GM13977 (cell line): ENCODE measurements around the gene SLC4A8.
A peak's percentile ranks its signal among the peaks of the same experiment; 100 is the strongest.

Source experiments
- DNase-seq: peaks from one replicate; pipeline ENCODE4 v3.0.0; 2012; ENCODE audit warnings: low spot score
- in situ Hi-C: fragments of 300-500 bp; cut with MboI; formaldehyde crosslinking; loops from one replicate; pipeline ENCODE4 v1.12.0; 2022; ENCODE audit warnings: low sequenced_read_pairs, low pct_unique_long_range_greater_than_20kb, mixed read lengths, inconsistent platforms; ENCODE audit not compliant: unreplicated experiment
- TF ChIP-seq, protein P1 (sequence below): IDR thresholded peaks from 2 replicates; pipeline ENCODE4 v1.5.1; 2012; ENCODE audit warnings: mild to moderate bottlenecking, control low read depth; ENCODE audit not compliant: insufficient read depth; ENCODE audit errors: extremely low read depth, missing control alignments

The SLC4A8 gene

GRCh38 chr12:51421266-51421884 lies 3.3 kb upstream of the SLC4A8 start:
- peak; percentile 61 for DNase-seq
- TF ChIP-seq, protein P1, sequence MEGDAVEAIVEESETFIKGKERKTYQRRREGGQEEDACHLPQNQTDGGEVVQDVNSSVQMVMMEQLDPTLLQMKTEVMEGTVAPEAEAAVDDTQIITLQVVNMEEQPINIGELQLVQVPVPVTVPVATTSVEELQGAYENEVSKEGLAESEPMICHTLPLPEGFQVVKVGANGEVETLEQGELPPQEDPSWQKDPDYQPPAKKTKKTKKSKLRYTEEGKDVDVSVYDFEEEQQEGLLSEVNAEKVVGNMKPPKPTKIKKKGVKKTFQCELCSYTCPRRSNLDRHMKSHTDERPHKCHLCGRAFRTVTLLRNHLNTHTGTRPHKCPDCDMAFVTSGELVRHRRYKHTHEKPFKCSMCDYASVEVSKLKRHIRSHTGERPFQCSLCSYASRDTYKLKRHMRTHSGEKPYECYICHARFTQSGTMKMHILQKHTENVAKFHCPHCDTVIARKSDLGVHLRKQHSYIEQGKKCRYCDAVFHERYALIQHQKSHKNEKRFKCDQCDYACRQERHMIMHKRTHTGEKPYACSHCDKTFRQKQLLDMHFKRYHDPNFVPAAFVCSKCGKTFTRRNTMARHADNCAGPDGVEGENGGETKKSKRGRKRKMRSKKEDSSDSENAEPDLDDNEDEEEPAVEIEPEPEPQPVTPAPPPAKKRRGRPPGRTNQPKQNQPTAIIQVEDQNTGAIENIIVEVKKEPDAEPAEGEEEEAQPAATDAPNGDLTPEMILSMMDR, result peak; percentile 74
- in situ Hi-C loops, result loop anchor here (5.0 kb wide), 1 partner anchor 106 kb away; no protein-coding TSS in a partner anchor

- in situ Hi-C loops, result loop anchor here (5.0 kb wide), 1 partner anchor 103 kb away; no protein-coding TSS in a partner anchor
- TF ChIP-seq, protein P1, result no peak
- no peak for DNase-seq
Observed at GRCh38 chr12:51424094-51424661, 453 bp upstream of the SLC4A8 start.

- in situ Hi-C loops, result no loop called here
- no peak for DNase-seq
- TF ChIP-seq, protein P1, result no peak
Observed at GRCh38 chr12:51428256-51428655, 3.6 kb downstream of the SLC4A8 start.

- DNase-seq, result no peak
- TF ChIP-seq, protein P1, result no peak
- in situ Hi-C loops, result no loop called here
Observed at GRCh38 chr12:51429700-51430099, 5.1 kb downstream of the SLC4A8 start.

GRCh38 chr12:51430196-51430895 lies 5.7 kb downstream of the SLC4A8 start:
- no peak for DNase-seq
- TF ChIP-seq, protein P1, result no peak
- in situ Hi-C loops, result no loop called here

- TF ChIP-seq, protein P1, result no peak
- in situ Hi-C loops, result no loop called here
- no peak for DNase-seq
Observed at GRCh38 chr12:51432921-51433320, 8.3 kb downstream of the SLC4A8 start.
